Ishikawa (cell line): ENCODE measurements around the gene SCGB3A2.

Experiments used
- CEBPB ChIP-seq: IDR thresholded peaks from 2 replicates; pipeline ENCODE4 v1.6.1; 2012
- CREB1 ChIP-seq: IDR thresholded peaks from 2 replicates; pipeline ENCODE4 v1.6.1; 2012; ENCODE audit warnings: low read depth
- EGR1 ChIP-seq: IDR thresholded peaks from 2 replicates; pipeline ENCODE4 v1.6.1; 2012
- EP300 ChIP-seq: IDR thresholded peaks from 2 replicates; pipeline ENCODE4 v1.6.1; 2012; ENCODE audit warnings: borderline replicate concordance
- FOXM1 ChIP-seq: IDR thresholded peaks from 2 replicates; pipeline ENCODE4 v1.6.1; 2012; ENCODE audit warnings: low read depth, borderline replicate concordance
- MAX ChIP-seq: IDR thresholded peaks from 2 replicates; pipeline ENCODE4 v1.6.1; 2012
- NFIC ChIP-seq: IDR thresholded peaks from 2 replicates; pipeline ENCODE4 v1.6.1; 2012
- RAD21 ChIP-seq: IDR thresholded peaks from 2 replicates; pipeline ENCODE4 v1.6.1; 2012; ENCODE audit warnings: low read depth
- REST ChIP-seq: IDR thresholded peaks from 2 replicates; pipeline ENCODE4 v1.6.1; 2012; ENCODE audit warnings: low read depth, mild to moderate bottlenecking
- TAF1 ChIP-seq: IDR thresholded peaks from 2 replicates; pipeline ENCODE4 v1.6.1; 2012; ENCODE audit warnings: low read depth, mild to moderate bottlenecking
- TCF12 ChIP-seq: IDR thresholded peaks from 2 replicates; pipeline ENCODE4 v1.6.1; 2012; ENCODE audit warnings: low read depth
- TEAD4 ChIP-seq: IDR thresholded peaks from 2 replicates; pipeline ENCODE4 v1.6.1; 2012
- YY1 ChIP-seq: IDR thresholded peaks from 2 replicates; pipeline ENCODE4 v1.6.1; 2012; ENCODE audit warnings: low read depth
- ZBTB7A ChIP-seq: IDR thresholded peaks from 2 replicates; pipeline ENCODE4 v1.6.1; 2012; ENCODE audit warnings: low read depth
- TF ChIP-seq, protein P1 (sequence below): IDR thresholded peaks from 2 replicates; pipeline ENCODE4 v1.6.1; 2012

The SCGB3A2 gene

GRCh38 chr5:147852365-147852764, 26.1 kb upstream of the SCGB3A2 start:
- TF ChIP-seq EGR1 (no peak), ZBTB7A (no peak), MAX (no peak), YY1 (no peak), TEAD4 (no peak)

GRCh38 chr5:147853372-147853987, 25.0 kb upstream of the SCGB3A2 start:
- TF ChIP-seq FOXM1 (no peak), MAX (no peak), EGR1 (no peak)

GRCh38 chr5:147854331-147854730, 24.2 kb upstream of the SCGB3A2 start:
- TF ChIP-seq CREB1 = no peak
- TF ChIP-seq, protein P1, sequence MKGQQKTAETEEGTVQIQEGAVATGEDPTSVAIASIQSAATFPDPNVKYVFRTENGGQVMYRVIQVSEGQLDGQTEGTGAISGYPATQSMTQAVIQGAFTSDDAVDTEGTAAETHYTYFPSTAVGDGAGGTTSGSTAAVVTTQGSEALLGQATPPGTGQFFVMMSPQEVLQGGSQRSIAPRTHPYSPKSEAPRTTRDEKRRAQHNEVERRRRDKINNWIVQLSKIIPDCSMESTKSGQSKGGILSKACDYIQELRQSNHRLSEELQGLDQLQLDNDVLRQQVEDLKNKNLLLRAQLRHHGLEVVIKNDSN = no peak
- no peak for TF ChIP-seq YY1
- no peak for TF ChIP-seq EGR1
- TF ChIP-seq TCF12 = no peak
- TF ChIP-seq NFIC = no peak
- TF ChIP-seq EP300 = no peak
- TF ChIP-seq TAF1 = no peak
- TF ChIP-seq ZBTB7A = no peak
- no peak for TF ChIP-seq RAD21
- TF ChIP-seq TEAD4 = no peak
- TF ChIP-seq CEBPB = no peak
- no peak for TF ChIP-seq FOXM1
- TF ChIP-seq REST = no peak
- TF ChIP-seq MAX = no peak

DNA sequence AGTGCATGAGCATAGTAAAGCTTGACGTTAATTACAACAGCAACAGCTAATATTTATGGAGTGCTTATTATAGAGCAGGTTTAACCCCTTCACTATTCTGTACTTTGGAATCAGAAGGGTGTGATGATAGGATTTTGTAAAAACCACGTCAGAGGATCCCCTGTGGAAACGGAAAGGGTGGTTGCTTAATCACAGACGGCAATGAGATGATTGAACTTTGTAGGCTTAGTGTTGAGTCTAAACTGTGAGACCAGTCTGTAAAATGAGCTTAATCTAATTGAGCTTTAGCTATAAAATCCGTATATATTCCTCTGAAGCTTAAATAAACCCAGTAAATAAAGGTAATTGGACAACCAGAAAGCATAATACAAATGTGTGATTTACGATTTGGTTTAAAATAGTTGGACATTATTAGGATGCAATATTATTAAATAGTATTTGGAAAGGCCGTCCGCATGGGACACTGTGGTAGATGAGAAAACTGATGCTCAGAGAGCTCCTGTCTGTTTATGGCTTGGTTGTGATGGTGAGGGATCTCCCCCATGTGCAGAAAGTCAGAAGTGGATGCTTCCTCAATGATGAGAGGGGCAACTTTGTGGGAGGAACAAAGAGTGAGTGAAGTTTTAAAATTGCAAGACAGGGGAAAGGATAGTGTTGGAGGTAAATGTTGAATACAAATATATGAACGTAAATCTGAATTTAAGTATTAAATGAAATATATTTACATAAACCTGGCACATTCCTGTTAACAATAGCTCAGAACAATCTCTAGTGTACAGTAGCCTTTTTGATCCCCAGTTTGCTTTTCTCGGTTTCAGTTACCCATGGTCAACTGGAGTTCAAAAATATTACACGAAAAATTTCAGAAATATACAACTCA, 23.4 kb upstream of the SCGB3A2 start:
- TF ChIP-seq EP300 = no peak
- no peak for TF ChIP-seq TEAD4
- no peak for TF ChIP-seq CEBPB
- no peak for TF ChIP-seq REST
- TF ChIP-seq, protein P1 = no peak
- TF ChIP-seq EGR1 = no peak
- TF ChIP-seq YY1 = no peak
- no peak for TF ChIP-seq RAD21
- no peak for TF ChIP-seq TCF12
- no peak for TF ChIP-seq NFIC
- no peak for TF ChIP-seq ZBTB7A
- TF ChIP-seq MAX = no peak

- no peak for TF ChIP-seq TEAD4
- no peak for TF ChIP-seq EGR1
Measured at GRCh38 chr5:147855774-147856069, 22.8 kb upstream of the SCGB3A2 start.

DNA sequence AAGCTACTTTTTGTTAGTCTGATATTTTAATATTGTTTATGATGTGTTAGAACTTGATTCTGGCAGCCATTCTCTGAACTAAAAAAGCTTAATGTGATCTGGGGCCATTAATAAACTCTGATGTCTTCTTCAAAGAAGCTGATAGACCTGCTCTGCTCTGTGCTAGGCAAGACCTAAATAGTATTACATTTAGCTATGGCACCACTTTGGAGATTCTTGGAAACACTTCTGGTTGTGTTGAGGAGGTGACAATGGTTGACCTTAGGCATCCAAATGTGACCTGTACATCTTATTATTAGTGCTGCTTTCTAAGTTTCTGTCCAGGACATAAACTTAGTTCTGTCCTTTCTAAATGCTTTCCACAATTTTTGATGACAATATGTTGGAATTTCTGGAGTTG, 21.7 kb upstream of the SCGB3A2 start:
- TF ChIP-seq EP300 (no peak), YY1 (no peak), FOXM1 (no peak), CEBPB (no peak), ZBTB7A (no peak), EGR1 (no peak), TEAD4 (no peak), NFIC (no peak), REST (no peak), MAX (no peak), RAD21 (no peak), CREB1 (no peak), TAF1 (no peak), TCF12 (no peak)
- TF ChIP-seq, protein P1 = no peak
